HG03097 (cell line): ENCODE results near the gene CEACAM8.
"Not testable (repeated sequence)": the region's sequence is repeated elsewhere in the genome, so short reads cannot be mapped to it uniquely, and the experiment has no call there.

Experiments
- ATAC-seq: cut with Tn5 transposase; IDR thresholded peaks from one replicate; pipeline ENCODE4 v1.9.1; 2021; ENCODE audit not compliant: unreplicated experiment, low FRiP score

CEACAM8 gene

GRCh38 chr19:42594617-42595489 is at the start of gene CEACAM8:
CEACAM8 (minus strand) TSS chr19:42594924; CDS start chr19:42594828, 96 bp downstream.
- no peak for ATAC-seq

GRCh38 chr19:42639324-42640092 is 44.8 kb upstream of the CEACAM8 start:
- ATAC-seq: not testable (repeated sequence)

- no peak for ATAC-seq
These were observed 40.5 kb upstream of the CEACAM8 start for GRCh38 chr19:42635233-42635539.

GRCh38 chr19:42634409-42635232 is 39.9 kb upstream of the CEACAM8 start:
- ATAC-seq: no peak

GRCh38 chr19:42629191-42629590 is 34.5 kb upstream of the CEACAM8 start:
- no peak for ATAC-seq

- ATAC-seq: no peak
These were observed 33.9 kb upstream of the CEACAM8 start for GRCh38 chr19:42628411-42629140.

- ATAC-seq: no peak
These were observed 33.2 kb upstream of the CEACAM8 start for GRCh38 chr19:42627916-42628315.

GRCh38 chr19:42626181-42626580 is 31.5 kb upstream of the CEACAM8 start:
- no peak for ATAC-seq

GRCh38 chr19:42619271-42619670 is 24.5 kb upstream of the CEACAM8 start:
- ATAC-seq: no peak

GRCh38 chr19:42613666-42614065 is 18.9 kb upstream of the CEACAM8 start:
- no peak for ATAC-seq

GRCh38 chr19:42610401-42610915 is 15.7 kb upstream of the CEACAM8 start:
- not testable (repeated sequence) for ATAC-seq

- no peak for ATAC-seq
These were observed 12.1 kb upstream of the CEACAM8 start for GRCh38 chr19:42606660-42607351.

- no peak for ATAC-seq
These were observed 7.2 kb upstream of the CEACAM8 start for GRCh38 chr19:42601811-42602443.

GRCh38 chr19:42596391-42597072 is 1.8 kb upstream of the CEACAM8 start:
- no peak for ATAC-seq

- ATAC-seq: no peak
These were observed 937 bp upstream of the CEACAM8 start for GRCh38 chr19:42595550-42596172.

- ATAC-seq: no peak
These were observed 4.9 kb downstream of the CEACAM8 start for GRCh38 chr19:42589792-42590191.

- ATAC-seq: no peak
These were observed 10.3 kb downstream of the CEACAM8 start for GRCh38 chr19:42584466-42584865.

GRCh38 chr19:42577016-42577415 is 17.7 kb downstream of the CEACAM8 start:
- no peak for ATAC-seq
